Activated CD4-positive, alpha-beta T cell treated with anti-CD3 and anti-CD28 coated beads for 24 hours (primary cell): ENCODE data around the gene METAP1D.

Source experiments
- DNase-seq, 2 donors: peaks; one replicate each; pipeline ENCODE4 v3.0.0-alpha.2; 2020; ENCODE audit warnings: low read depth in 2 of 2

METAP1D gene

GRCh38 chr2:172080641-172081220 lies 81.0 kb downstream of the METAP1D start:
- DNase-seq = no peak

- no peak for DNase-seq
Measured at GRCh38 chr2:172081221-172082022, 81.7 kb downstream of the METAP1D start.

GRCh38 chr2:172082105-172082943 lies 82.6 kb downstream of the METAP1D start:
- DNase-seq = no peak

DNA sequence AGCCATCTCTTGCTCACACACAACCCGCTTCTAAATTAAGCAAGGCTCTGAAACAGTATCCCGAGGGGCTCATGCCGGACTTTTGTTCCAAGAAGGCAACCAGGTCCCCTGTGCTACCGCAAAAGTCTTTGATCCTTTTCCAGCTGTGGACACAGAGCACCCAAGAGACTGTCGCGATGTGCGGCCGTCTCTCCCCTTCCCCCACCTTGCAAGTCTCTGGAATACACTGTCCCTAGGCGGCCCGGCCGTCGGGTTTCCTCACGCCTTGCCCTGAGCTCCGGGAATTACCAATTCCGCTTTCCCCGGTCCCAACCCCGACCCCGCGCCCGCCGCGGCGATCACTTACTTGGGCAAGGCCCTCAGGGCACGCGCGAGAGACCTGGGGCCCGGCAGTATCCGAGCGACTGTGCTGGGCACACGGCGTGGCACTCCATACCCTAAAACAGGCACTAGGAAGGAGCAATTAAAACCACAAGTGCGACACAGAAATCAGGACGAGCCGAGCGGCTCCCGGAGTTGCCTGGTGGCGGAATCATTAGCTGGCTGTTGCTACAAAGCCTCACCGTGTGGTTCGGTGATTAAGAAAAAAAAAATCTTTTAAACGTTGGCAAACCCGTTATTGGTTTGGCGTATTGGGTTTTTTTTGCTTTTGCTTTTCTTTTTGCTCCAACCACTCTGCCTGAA lies 83.3 kb downstream of the METAP1D start:
- DNase-seq = no peak

DNA sequence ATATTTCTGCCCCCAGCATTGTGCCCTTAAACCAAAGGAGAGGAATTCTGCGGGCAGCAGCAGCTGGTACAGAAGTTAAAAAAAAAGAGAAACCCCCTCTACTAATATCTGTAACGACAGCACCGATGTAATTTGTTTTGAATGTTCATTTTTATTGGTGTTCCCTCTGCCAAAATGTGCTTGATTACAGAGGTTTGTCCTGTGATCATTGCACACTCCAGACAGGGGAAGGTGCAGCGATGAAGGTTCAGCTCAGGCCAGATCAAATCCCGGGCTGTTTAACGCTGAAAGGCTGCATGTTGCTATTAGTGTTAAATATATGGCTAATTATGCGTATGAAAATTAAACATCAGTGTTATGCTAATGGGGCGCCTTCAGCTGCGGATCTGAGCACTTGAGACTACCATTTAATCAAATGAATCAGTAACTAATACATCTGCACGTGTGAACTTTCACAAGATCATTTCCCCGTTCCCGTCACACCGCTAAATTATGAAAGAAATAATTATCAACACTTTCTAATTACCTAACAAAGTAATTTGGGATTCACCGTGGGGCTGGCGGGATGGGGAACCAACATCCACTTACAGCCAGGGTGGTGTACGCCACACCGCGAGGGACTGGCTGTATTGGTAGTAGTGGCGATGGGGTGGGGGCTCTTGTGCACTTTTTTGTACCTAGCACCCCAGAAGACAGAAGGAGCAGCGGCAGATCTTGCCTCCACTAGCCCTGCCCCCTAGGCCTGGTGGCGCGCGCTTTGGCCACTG lies 84.1 kb downstream of the METAP1D start:
- DNase-seq = no peak

- DNase-seq = no peak
Measured at GRCh38 chr2:172084395-172084644, 84.6 kb downstream of the METAP1D start.

DNA sequence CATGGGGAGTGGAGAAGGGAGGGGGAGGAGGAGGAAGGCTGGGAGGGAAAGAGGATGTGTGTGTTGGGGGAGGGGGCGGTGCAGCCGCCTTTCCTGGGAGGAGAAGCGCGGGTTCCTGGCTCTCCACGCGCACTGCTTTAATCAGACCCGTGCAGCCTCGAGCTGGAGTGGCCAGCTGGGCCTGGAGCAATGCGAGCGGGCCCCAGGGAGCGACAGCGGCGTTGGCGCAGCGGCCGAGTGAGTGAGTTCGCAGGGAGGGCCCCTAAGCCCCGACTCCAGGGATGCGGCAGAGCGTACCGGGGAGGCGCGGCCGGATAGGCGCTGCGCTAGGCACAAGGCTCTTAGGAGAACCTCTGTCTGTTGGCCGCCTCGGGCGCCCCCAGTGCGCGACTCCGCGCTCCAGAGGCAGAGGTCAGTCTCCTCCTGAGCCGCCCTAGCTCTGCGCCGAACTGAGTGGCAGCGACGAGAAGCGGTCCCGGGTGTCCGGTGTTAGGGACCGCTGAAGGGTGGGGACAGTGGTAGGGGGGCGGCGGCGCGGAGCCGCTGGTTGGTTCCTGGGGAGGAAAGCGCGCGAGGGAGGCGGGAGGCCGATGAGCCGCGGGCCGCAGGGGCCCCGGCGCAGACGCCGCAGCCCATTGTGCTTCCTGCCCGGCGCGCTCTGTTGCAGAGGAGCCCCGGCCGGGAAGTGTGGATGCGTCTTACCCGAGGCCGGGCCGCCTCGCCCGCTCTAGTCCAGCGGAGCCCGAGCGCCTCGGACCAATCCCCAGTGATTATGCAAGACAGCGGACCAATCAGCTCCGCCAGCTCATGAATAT lies 85.1 kb downstream of the METAP1D start:
- no peak for DNase-seq

GRCh38 chr2:172085460-172086159 lies 85.9 kb downstream of the METAP1D start, which contains the start of gene DLX1:
Gene DLX1, plus strand, starts transcription at chr2:172085507. Its CDS starts 171 bp downstream, at chr2:172085678.
- no peak for DNase-seq

DNA sequence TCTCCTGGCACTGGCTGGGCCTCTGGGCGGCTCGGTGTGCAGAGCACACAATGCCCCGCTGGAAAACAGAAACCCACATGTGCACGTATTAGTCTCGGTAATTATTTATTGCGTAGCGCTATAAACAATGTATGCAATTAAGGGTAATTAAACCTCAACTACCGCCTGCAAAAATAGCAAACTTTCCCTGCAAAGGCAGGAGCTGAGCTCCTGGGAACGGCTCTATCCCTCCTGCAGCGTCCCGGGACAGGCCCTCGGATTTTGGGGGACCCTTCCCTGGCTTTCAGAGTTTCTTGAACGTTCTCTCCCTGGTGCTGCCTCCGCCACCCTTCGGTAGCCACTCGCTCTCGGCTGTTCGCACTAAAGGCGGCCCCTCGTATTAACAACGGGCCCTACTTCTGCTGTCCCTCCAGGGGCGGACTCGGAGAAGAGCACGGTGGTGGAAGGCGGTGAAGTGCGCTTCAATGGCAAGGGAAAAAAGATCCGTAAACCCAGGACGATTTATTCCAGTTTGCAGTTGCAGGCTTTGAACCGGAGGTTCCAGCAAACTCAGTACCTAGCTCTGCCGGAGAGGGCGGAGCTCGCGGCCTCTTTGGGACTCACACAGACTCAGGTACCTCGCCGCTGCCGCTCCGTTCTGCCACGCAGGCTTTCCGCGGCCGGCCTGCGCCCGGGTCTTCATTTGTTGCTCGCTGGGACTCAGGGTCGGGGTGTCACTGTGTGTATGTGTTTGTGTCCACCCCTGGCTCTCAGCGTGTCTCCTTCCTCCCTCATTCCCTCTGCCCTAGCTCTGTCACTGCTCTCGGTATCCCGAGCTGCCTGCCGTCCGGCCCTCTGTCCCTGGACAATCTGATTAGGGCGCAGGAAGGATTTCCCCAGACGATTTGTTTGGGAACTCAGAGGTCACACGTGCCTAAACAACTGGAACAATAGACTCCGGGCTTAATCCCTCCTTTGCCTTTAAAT lies 86.8 kb downstream of the METAP1D start:
- DNase-seq = no peak

DNA sequence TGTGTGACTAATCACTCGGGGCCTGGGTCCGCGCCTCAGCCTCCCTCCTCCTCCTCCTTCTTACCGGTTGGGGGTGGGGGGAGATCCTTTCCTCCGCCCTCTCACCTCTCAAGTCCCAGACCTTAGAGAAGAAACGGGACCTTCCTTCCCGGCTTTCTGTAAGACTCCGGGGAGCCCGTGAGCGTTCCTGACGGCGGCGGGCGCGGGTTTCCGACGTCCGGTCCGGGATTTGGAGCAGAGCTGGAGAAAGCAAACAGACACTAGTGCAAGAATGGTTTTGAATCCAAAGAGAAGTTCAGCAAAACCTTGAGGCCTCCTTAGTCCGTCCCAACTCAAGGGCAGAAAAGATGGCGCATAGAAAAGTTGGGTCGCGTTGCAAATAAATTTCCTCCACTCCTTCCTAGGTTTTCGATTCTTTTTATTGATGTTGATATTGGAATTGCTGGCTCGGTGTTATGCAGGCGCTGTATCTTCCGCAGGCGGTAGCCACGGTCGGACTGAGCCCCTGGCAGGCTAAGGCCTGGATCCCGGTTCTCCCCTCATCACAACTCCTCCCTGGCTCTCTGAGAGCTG lies 87.5 kb downstream of the METAP1D start:
- DNase-seq = no peak

- no peak for DNase-seq
Measured at GRCh38 chr2:172087780-172088244, 88.1 kb downstream of the METAP1D start.

DNA sequence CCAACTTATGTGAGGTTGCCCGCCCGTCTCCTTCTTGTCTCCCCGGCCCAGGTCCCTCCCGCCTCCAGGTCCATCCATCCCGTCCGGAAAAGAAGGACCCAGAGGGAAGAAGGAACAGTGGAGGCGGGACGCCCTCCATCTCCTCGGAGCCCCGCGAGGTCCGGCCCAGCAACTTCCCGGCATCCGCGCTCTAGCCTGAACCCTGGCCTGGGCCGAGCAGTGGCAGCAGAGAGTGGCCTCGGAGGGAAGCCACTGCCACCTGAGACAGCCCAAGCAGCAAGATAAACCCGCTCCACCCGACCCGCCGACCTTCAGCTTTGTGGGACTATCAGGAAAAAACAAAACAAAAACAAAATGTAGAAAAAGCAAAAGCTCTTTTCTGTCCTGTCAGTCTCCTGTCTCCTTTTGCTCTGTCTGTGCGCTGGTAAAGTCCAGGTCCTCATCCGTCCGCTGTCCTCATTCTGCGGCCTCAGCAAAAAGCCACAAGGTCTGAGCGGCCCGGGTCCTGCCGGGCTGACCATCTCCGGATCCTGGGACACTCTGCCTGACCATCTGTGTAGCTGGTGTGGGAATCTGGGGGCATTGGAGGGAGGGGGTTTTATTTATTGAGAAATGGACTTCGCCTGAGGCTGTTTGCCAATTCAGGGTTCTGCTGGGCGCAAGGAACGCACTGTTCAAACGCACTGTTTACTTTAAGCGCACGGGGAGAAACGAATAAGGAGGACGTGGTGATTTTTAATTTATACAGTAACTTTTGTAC lies 88.7 kb downstream of the METAP1D start:
- DNase-seq = no peak

DNA sequence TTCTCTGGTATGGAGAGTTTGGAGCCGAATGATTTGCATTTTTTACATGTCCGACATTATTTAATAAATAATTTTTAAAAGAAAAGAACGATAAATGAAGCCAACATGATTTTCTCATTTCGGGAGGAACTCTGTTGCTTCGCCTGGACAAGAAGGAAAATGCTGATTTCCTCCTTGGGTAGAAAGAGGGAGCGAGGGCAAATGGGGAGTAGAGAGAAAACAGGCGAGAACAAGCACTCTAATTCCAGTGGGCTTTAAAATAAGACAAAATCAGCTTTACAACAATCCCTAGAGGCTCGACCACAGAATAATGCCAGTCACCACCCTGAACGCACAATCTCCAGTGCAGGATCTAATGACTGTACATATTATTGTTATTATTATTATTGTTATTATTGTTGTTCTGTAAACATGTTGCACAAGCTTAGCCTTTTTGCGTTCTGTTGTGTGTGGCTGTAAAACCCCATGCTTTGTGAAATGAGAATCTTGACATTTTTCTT lies 89.3 kb downstream of the METAP1D start:
- no peak for DNase-seq

- DNase-seq = no peak
Measured at GRCh38 chr2:172089633-172090032, 89.9 kb downstream of the METAP1D start.

GRCh38 chr2:172090044-172090961 lies 90.5 kb downstream of the METAP1D start:
- no peak for DNase-seq

DNA sequence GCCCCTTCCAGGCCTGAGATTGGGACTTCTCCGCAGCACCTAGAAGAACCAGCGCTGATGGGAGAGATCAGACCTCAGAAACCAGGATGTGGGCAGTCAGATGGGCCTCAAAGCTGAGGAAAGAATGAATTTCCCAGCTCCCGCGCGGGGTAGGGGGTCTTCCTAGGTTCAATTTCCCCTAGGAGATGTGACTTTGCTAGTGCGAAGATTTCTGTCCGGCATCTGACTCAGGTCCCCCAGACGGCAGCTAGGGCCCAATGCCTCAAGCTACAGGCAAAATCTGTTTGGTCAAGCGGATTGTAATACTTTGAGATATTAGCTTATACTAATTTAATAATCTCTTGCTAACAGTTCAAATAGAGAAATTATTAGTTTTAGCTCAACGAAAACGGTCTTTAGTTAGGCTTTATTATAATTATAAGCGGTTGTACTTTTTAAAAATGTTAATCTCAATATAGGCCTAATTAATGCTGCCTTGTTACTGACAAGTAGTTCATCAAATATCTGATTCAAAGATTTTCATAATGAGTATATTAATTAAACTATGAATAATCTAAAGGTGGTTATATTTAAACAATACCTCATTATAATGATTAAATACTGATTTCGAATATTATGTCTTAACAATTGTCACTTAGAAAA lies 91.4 kb downstream of the METAP1D start:
- DNase-seq = no peak
